ENCODE measurements around the gene GNB1. TPM values are rescaled to one million over a fixed set of nuclear protein-coding genes. Genes with fewer than 3 reads are reported as not detected.

GNB1 gene
- total RNA-seq, 1 experiment from 2014 or later = 93.7 TPM

DNA sequence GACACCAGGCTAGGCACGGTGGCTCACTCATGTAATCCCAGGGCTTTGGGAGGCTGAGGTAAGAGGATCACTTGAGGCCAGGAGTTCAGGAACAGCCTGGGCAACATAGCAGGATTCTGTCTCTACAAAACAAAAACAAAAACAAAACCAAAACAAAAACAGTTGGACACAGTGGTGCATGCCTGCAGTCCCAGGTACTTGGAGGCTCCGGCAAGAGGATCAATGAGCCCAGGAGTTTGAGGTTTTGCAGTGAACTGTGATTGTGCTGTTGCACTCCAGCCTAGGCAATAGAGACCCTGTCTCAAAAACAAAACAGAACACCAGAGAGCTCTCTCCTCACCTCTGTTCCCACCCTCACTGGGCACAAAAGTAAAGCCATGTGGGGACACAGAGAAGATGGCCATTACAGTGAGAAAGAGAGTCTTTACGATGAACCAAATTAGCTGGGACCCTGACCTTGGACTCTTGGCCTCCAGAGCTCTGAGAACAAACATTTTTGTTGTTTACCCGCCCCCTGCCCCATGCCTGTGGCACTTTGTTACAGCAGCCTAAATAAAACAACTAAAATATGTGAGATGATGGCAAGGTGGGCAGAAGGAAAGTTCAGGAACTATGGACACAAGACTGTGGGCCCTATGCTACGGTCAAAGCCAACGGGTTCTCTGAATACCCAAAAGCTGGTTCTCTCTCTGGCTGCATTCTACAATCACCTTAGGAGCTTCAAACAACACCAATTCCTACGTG lies 122.5 kb downstream of the GNB1 start:
- Histone ChIP-seq H3K27ac (ENCODE audit: low read length) (no peak overlapping the region), H2AFZ (ENCODE audit: low read length) (no peak overlapping the region), H3K9me3 (ENCODE audit: low read length) (no peaks in the 10 kb centered on the region), H3K27me3 (ENCODE audit: low read length) (no peaks in the 10 kb centered on the region), H3K79me2 (ENCODE audit: low read length) (peaks cover 94% of the 10 kb centered on the region), H4K20me1 (ENCODE audit: insufficient read depth, low read depth, low read length) (peaks cover 50% of the 10 kb centered on the region), H3K4me2 (ENCODE audit: low read depth, low read length, poor library complexity, severe bottlenecking) (no peak overlapping the region), H3K36me3 (ENCODE audit: insufficient read depth, low read length) (peaks cover 62% of the 10 kb centered on the region), H3K9me2 (replicated peaks; ENCODE audit: insufficient read depth, low read length) (no peaks in the 10 kb centered on the region), H3K9ac (ENCODE audit: low read length) (no peak overlapping the region), H3K4me3 (ENCODE audit: low read length) (no peak overlapping the region), H3K4me1 (ENCODE audit: low read length) (no peaks in the 10 kb centered on the region)
- no peak for DNase-seq

DNA sequence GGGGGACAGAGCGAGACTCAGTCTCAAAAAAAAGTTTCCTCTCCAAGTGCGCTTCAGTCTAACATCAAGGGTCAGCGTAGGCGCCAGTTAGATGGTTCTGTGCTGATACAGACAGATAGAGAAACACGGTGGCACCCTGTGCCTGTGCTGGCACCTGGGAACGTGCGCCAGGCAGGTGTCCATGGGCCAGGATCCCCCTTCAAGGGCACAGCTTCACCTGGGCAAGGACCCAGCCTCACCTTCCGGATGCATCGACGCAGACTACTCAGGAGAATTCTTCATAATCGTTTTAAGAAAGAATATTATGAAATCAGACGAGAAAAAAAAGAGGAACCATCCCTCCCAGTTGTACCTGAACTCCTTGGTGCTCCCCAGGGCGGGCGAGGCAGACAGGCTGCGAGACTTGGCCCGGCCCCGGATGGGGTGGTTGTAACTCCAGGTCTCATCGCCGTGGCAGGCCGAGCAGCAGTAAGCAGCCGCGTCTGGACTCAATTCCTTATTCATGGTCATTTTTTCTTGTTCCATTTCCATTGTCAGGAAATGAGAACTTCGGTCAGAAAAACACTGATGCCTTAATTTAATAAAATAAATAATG lies 125.9 kb downstream of the GNB1 start:
- H3K36me3 ChIP-seq (ENCODE audit: insufficient read depth, low read length) = peaks cover 51% of the 10 kb centered on the region
- peaks cover 3% of the 10 kb centered on the region; the same call in 1 of the 2 replicates for H3K4me1 ChIP-seq (ENCODE audit: low read length)
- H2AFZ ChIP-seq (ENCODE audit: low read length) = no peak overlapping the region
- peaks cover 62% of the 10 kb centered on the region for H4K20me1 ChIP-seq (ENCODE audit: insufficient read depth, low read depth, low read length)
- no peaks in the 10 kb centered on the region for H3K9me3 ChIP-seq (ENCODE audit: low read length)
- no peaks in the 10 kb centered on the region for H3K27me3 ChIP-seq (ENCODE audit: low read length)
- no peak overlapping the region for H3K4me2 ChIP-seq (ENCODE audit: low read depth, low read length, poor library complexity, severe bottlenecking)
- no peak for DNase-seq
- no peak overlapping the region for H3K9ac ChIP-seq (ENCODE audit: low read length)
- peaks cover 74% of the 10 kb centered on the region for H3K79me2 ChIP-seq (ENCODE audit: low read length)
- H3K9me2 ChIP-seq (replicated peaks; ENCODE audit: insufficient read depth, low read length) = no peaks in the 10 kb centered on the region
- H3K4me3 ChIP-seq (ENCODE audit: low read length) = no peak overlapping the region
- H3K27ac ChIP-seq (ENCODE audit: low read length) = no peak overlapping the region

DNA sequence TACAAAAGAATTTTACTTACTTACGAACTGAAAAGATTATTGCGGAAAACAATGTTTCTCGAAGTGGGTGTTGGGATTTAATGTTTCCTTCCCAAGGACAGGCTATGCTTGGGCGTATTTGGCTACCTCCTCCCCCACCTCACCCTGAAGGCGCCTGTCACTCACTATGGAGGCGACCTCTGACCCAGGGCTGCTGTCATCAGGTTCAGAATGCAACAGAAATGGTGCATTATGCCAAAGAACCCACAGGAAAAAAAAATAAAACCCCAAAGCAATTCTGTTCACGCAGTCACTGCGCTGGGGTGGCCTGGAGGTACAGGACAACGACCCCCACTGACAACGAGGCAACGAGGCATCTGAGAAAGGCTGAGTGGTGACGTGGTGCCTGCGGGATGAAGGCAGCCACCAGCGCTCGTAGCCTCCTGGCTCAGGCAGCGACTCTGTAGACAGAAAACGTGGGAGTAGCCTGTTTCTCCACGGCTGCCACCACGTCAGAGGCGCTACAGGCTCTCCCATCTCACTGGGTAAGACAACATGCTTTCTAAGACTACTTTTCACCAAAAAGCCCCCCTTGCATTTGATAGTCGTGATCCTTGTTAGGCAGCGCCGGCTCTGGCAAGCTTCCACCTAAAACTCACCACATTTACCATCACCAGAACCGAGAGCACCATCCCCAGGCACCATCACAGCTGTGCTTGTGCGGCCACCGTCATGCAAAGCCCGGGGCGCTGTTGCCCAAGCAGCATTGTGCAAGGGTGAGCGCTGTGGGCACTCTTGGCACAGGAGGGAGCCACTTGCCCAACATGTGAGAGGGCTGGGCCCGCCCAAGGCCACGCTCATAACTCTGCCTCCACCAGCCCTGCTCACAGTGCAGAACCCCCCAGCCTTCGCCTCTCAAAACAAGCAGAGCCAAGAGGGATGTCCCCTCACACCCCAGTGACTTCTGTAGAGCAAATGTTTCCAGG lies 126.9 kb downstream of the GNB1 start:
- H2AFZ ChIP-seq (ENCODE audit: low read length) = no peak overlapping the region

DNA sequence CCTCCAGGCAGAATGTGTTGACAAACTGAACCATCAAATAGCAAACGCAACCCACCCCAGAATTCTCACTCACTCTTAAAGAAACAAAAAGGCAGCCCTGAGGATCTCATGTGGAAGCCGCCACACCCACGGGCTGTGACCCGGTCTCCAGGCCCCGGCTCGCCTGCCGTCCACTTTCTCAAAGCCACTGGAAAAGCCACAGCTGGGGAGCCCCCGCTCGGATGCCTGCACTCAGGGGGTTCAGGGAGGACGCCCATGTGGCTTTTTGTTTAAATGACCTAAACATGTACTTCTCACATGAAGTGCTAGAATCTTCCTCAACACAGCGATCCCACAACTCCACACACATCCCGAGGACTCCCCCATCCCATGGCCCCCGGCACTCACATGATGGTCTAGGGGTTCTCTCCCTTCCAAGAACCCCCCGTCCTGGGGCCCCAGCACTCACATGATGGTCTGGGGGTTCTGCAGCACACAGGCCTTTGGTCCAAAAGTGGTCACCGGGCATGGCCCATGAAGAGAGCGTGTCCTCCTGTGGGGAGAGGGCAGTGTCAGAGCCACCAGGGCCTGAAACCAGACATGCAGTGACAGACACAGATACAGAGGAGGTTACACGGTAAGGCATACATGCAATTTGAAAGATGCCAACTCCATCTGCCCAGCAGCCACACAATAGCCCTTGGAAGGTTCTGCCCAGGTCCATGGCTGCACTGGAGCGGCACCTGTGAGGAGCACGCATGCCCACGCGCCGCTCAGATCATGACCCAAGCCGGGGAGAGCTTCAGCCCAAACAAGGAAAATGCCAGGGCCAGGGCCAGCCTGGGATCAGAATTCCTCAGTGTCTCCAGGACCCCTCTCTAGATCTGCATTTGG lies 129.1 kb downstream of the GNB1 start:
- Histone ChIP-seq H3K36me3 (ENCODE audit: insufficient read depth, low read length) (peaks cover 29% of the 10 kb centered on the region), H3K9ac (ENCODE audit: low read length) (no peak overlapping the region), H4K20me1 (ENCODE audit: insufficient read depth, low read depth, low read length) (peaks cover 56% of the 10 kb centered on the region), H3K27me3 (ENCODE audit: low read length) (no peaks in the 10 kb centered on the region), H3K4me1 (ENCODE audit: low read length) (peaks cover 3% of the 10 kb centered on the region; the same call in 1 of the 2 replicates), H3K4me2 (ENCODE audit: low read depth, low read length, poor library complexity, severe bottlenecking) (no peak overlapping the region), H3K9me3 (ENCODE audit: low read length) (no peaks in the 10 kb centered on the region), H3K9me2 (replicated peaks; ENCODE audit: insufficient read depth, low read length) (no peaks in the 10 kb centered on the region), H3K27ac (ENCODE audit: low read length) (no peak overlapping the region), H2AFZ (ENCODE audit: low read length) (no peak overlapping the region), H3K79me2 (ENCODE audit: low read length) (peaks cover 42% of the 10 kb centered on the region), H3K4me3 (ENCODE audit: low read length) (no peak overlapping the region)
- DNase-seq = no peak

More for the DNA sequence above, 126.9 kb downstream of the GNB1 start:
- Histone ChIP-seq H3K4me3 (ENCODE audit: low read length) (no peak overlapping the region), H3K36me3 (ENCODE audit: insufficient read depth, low read length) (peaks cover 45% of the 10 kb centered on the region), H3K27me3 (ENCODE audit: low read length) (no peaks in the 10 kb centered on the region), H4K20me1 (ENCODE audit: insufficient read depth, low read depth, low read length) (peaks cover 65% of the 10 kb centered on the region), H3K79me2 (ENCODE audit: low read length) (peaks cover 64% of the 10 kb centered on the region), H3K4me1 (ENCODE audit: low read length) (peaks cover 3% of the 10 kb centered on the region; the same call in 1 of the 2 replicates), H3K9me3 (ENCODE audit: low read length) (no peaks in the 10 kb centered on the region), H3K27ac (ENCODE audit: low read length) (no peak overlapping the region), H3K4me2 (ENCODE audit: low read depth, low read length, poor library complexity, severe bottlenecking) (no peak overlapping the region), H3K9ac (ENCODE audit: low read length) (no peak overlapping the region), H3K9me2 (replicated peaks; ENCODE audit: insufficient read depth, low read length) (no peaks in the 10 kb centered on the region)
- DNase-seq = no peak

DNA sequence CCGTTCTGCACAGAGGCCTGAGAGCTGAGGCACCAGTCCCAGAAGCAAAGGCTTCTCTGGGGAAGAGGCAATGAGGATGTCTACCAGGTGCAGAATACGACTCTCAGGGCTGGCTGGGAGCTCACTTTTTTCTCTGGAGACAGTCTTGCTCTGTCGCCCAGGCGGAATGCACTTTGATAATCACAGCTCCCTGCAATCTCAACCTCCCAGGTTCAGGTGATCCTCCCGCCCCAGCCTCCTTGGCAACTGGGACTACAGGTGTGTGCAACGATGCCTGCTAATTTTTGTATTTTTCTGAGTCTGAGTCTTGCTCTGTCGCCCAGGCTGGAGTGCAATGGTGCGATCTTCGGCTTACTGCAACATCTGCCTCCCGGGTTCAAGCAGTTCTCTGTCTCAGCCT lies 130.2 kb downstream of the GNB1 start:
- DNase-seq = peak; percentile 51
- Histone ChIP-seq H3K9me3 (ENCODE audit: low read length) (no peaks in the 10 kb centered on the region), H3K9ac (ENCODE audit: low read length) (no peak overlapping the region), H3K9me2 (replicated peaks; ENCODE audit: insufficient read depth, low read length) (no peaks in the 10 kb centered on the region), H3K27me3 (ENCODE audit: low read length) (no peaks in the 10 kb centered on the region), H3K36me3 (ENCODE audit: insufficient read depth, low read length) (peaks cover 30% of the 10 kb centered on the region), H3K4me3 (ENCODE audit: low read length) (no peak overlapping the region), H3K4me2 (ENCODE audit: low read depth, low read length, poor library complexity, severe bottlenecking) (no peak overlapping the region), H4K20me1 (ENCODE audit: insufficient read depth, low read depth, low read length) (peaks cover 59% of the 10 kb centered on the region), H3K27ac (ENCODE audit: low read length) (no peak overlapping the region), H3K4me1 (ENCODE audit: low read length) (peaks cover 3% of the 10 kb centered on the region; the same call in 1 of the 2 replicates), H3K79me2 (ENCODE audit: low read length) (peaks cover 33% of the 10 kb centered on the region), H2AFZ (ENCODE audit: low read length) (no peak overlapping the region)

DNA sequence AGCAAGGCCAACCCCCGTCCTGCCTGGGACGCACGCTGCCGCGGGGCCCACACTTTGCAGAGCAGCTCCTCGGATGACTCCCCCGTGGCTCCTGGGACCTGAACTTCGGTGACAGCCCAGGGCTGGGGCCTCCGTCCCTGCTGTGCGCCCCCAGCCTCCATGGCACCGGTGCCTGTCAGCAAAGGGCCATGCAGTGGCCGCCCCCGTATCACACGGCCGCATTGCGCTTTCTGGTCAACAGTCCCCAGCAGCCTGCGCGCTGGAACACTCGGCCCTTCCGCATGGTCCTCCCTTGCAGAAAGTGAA lies 130.6 kb downstream of the GNB1 start:
- H3K27me3 ChIP-seq (ENCODE audit: low read length) = no peaks in the 10 kb centered on the region
- peaks cover 30% of the 10 kb centered on the region for H3K36me3 ChIP-seq (ENCODE audit: insufficient read depth, low read length)
- DNase-seq = no peak
- no peak overlapping the region for H3K4me2 ChIP-seq (ENCODE audit: low read depth, low read length, poor library complexity, severe bottlenecking)
- peaks cover 59% of the 10 kb centered on the region for H4K20me1 ChIP-seq (ENCODE audit: insufficient read depth, low read depth, low read length)
- H3K9me3 ChIP-seq (ENCODE audit: low read length) = no peaks in the 10 kb centered on the region
- H3K27ac ChIP-seq (ENCODE audit: low read length) = no peak overlapping the region
- H3K4me1 ChIP-seq (ENCODE audit: low read length) = peaks cover 3% of the 10 kb centered on the region; the same call in 1 of the 2 replicates
- no peak overlapping the region for H2AFZ ChIP-seq (ENCODE audit: low read length)
- no peak overlapping the region for H3K4me3 ChIP-seq (ENCODE audit: low read length)
- H3K9ac ChIP-seq (ENCODE audit: low read length) = no peak overlapping the region
- H3K79me2 ChIP-seq (ENCODE audit: low read length) = peaks cover 29% of the 10 kb centered on the region
- H3K9me2 ChIP-seq (replicated peaks; ENCODE audit: insufficient read depth, low read length) = no peaks in the 10 kb centered on the region

DNA sequence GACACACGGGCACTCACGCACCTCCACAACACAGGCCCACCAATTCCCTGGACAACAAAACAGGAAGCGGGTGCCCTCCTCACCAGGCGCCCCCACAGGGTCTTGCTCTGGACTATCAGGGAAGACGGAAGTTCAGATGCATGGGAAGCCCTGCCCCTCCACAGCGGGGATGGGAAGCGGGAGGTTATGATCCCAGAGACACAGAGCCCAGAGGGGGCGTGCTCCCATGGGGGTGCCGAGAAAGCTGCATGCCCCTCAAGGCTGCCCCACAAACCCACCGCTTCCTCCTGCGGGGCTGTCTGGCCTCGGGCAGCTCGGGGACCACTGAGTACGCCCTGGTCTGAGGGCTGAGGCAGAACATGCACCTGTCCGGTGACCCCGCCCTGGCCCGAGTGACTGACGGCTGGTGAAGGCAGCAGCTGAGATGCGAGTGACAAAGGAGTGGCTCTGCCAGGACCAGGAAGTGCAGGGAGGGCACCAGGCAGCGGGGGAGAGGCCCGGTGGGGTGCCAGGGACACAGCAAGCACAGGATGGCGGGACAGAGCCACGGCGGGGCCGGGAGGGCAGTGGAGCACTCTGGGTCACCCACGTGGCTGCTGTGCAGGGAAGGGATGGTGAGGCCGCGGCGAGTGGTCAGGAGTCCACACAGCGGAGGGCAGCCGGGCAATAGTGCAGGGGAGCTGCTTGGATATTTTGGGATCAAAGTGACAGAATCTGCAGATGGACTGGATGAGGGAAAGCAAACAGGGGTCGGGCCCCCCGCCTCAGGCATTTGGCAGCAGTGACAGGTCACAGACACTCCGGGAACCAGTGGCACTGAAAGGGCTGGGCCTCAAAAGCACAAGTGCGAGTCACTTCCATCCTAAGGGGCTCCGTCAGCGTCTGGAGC lies 131.2 kb downstream of the GNB1 start:
- Histone ChIP-seq H2AFZ (ENCODE audit: low read length) (no peak overlapping the region), H3K4me1 (ENCODE audit: low read length) (peaks cover 3% of the 10 kb centered on the region; the same call in 1 of the 2 replicates), H4K20me1 (ENCODE audit: insufficient read depth, low read depth, low read length) (peaks cover 55% of the 10 kb centered on the region; the same call in 1 of the 2 replicates), H3K27ac (ENCODE audit: low read length) (no peak overlapping the region), H3K36me3 (ENCODE audit: insufficient read depth, low read length) (peaks cover 25% of the 10 kb centered on the region), H3K4me2 (ENCODE audit: low read depth, low read length, poor library complexity, severe bottlenecking) (no peak overlapping the region), H3K4me3 (ENCODE audit: low read length) (no peak overlapping the region), H3K27me3 (ENCODE audit: low read length) (no peaks in the 10 kb centered on the region), H3K9me3 (ENCODE audit: low read length) (no peaks in the 10 kb centered on the region), H3K79me2 (ENCODE audit: low read length) (peaks cover 23% of the 10 kb centered on the region), H3K9ac (ENCODE audit: low read length) (no peak overlapping the region), H3K9me2 (replicated peaks; ENCODE audit: insufficient read depth, low read length) (no peaks in the 10 kb centered on the region)
- DNase-seq = no peak
